Activated CD8-positive, alpha-beta memory T cell treated with anti-CD3 and anti-CD28 coated beads, Interleukin-2, amount 10 ng/mL, durations not matched to agents 7 days and 5 days (primary cell): ENCODE data around the gene TMEM229B. TPM values are rescaled to one million over a fixed set of nuclear protein-coding genes. Genes with fewer than 3 reads are reported as not detected.

Experiments
- ATAC-seq: fragments of 150-1000 bp; cut with Tn5 transposase; one replicate; pipeline ENCODE4 v1.10.0; 2021; ENCODE audit warnings: moderate library complexity
- CTCF ChIA-PET: fragments of 350-600 bp; sonication (Branson Sonifier 250); formaldehyde crosslinking; loops from one replicate; lab custom pipeline; 2021; ENCODE audit warnings: antibody characterized with exemption; lab: Charles Lee
- DNase-seq: peaks from one replicate; pipeline ENCODE4 v3.0.0-alpha.2; 2020
- H3K27ac Mint-ChIP-seq: one replicate; pipeline ENCODE4 v1.8.0; 2021; ENCODE audit warnings: mild to moderate bottlenecking, mixed read lengths
- H3K27me3 Mint-ChIP-seq: one replicate; pipeline ENCODE4 v1.8.0; 2021; ENCODE audit warnings: mixed read lengths
- H3K36me3 Mint-ChIP-seq: one replicate; pipeline ENCODE4 v1.8.0; 2021; ENCODE audit warnings: mild to moderate bottlenecking, mixed read lengths
- H3K4me1 Mint-ChIP-seq: one replicate; pipeline ENCODE4 v1.8.0; 2021; ENCODE audit warnings: mixed read lengths
- H3K4me3 Mint-ChIP-seq: one replicate; pipeline ENCODE4 v1.8.0; 2021; ENCODE audit warnings: mild to moderate bottlenecking, moderate library complexity, mixed read lengths
- H3K9me3 Mint-ChIP-seq: one replicate; pipeline ENCODE4 v1.8.0; 2022; ENCODE audit warnings: low read depth, mixed read lengths
- total RNA-seq, 2 experiments: library from RNA; stranded (reverse); gene quantifications; one replicate each; pipeline ENCODE4 v1.2.3, GENCODE V29; 2021

Gene TMEM229B
- total RNA-seq, 2 experiments from 2014 or later = 5.1 to 7.0 TPM

- CTCF ChIA-PET = no interaction called here
- DNase-seq (no peak), ATAC-seq (no peak)
- Mint-ChIP-seq H3K4me3 (no peak overlapping the region), H3K27ac (no peak overlapping the region), H3K36me3 (no peaks in the 10 kb centered on the region), H3K9me3 (no peaks in the 10 kb centered on the region), H3K4me1 (peaks cover 1% of the 10 kb centered on the region), H3K27me3 (no peaks in the 10 kb centered on the region)
Measured at GRCh38 chr14:67474366-67474765, 14.2 kb downstream of the TMEM229B start.

GRCh38 chr14:67473290-67474082 is 15.0 kb downstream of the TMEM229B start:
- Mint-ChIP-seq H3K4me1 (peaks cover 3% of the 10 kb centered on the region), H3K27ac (no peak overlapping the region), H3K4me3 (no peak overlapping the region), H3K27me3 (no peaks in the 10 kb centered on the region), H3K36me3 (no peaks in the 10 kb centered on the region), H3K9me3 (no peaks in the 10 kb centered on the region)
- DNase-seq (no peak), ATAC-seq (no peak)
- CTCF ChIA-PET = no interaction called here

DNA sequence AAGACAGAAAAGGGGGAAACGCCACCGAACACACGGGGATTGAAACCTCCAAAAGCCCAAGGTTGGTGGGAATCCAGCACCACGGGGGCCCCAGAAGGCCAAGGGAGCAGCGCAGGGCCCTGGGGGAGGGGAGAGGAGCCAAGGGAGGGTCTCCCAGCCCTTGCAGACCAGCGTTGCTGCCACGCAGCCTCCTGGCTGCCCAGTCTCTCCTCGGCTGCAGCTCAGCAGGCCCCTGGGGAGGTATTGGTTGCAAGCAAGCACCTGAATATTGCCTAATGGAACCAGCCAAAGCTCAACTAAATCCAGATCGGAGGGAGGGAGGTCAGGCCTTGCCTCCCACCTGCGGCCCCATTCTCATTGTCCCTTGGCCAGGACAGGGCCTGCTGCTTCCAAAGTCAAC is 15.8 kb downstream of the TMEM229B start:
- Mint-ChIP-seq H3K27me3 (no peaks in the 10 kb centered on the region), H3K36me3 (no peaks in the 10 kb centered on the region), H3K27ac (no peak overlapping the region), H3K9me3 (no peaks in the 10 kb centered on the region), H3K4me1 (peaks cover 7% of the 10 kb centered on the region), H3K4me3 (no peak overlapping the region)
- ATAC-seq = no peak
- DNase-seq = no peak
- CTCF ChIA-PET = no interaction called here

DNA sequence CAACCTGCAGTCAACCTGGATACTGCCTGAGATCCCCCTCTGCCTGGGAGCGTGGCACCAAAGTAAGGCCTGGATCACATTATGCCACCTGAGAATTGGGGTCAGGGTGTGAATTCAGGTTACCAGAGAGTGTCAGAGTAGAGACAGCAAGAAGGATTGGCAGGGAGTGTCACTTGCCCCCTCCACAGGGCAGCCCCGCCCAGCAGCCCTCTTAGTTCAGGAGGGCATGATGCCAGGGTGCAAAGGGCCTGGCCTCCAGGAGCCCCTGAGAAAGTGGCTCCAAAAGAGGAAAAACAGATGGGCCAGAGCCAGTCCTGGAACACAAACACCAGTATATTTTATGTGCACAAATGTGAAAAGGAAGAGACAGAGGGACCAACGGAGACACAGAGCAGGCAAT is 18.6 kb downstream of the TMEM229B start:
- Mint-ChIP-seq H3K27ac (no peak overlapping the region), H3K27me3 (peaks cover 3% of the 10 kb centered on the region), H3K36me3 (no peaks in the 10 kb centered on the region), H3K4me1 (peaks cover 11% of the 10 kb centered on the region), H3K9me3 (no peaks in the 10 kb centered on the region), H3K4me3 (no peak overlapping the region)
- CTCF ChIA-PET = no interaction called here
- ATAC-seq (no peak), DNase-seq (no peak)

DNA sequence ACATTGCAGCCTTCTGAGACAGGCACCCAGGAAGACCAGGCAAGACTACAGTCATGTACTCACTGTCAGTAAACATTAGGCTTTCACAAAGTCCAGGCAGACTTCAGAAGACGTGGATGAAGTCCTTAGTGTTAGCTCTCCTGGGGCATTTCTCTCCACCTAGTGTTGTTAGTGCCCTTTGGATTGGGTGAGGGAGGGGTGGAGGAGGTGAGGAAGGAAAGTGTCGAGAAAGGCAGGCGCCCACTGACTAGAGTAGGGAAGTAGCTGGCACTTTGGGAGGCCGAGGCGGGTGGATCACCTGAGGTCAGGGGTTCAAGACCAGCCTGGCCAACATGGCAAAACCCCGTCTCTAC is 20.2 kb downstream of the TMEM229B start:
- no peak for ATAC-seq
- CTCF ChIA-PET = interaction anchor here (1.0 to 1.3 kb wide), 2 partner anchors 48 to 103 kb away, joined by 3 to 4 read pairs; no protein-coding TSS in a partner anchor

DNA sequence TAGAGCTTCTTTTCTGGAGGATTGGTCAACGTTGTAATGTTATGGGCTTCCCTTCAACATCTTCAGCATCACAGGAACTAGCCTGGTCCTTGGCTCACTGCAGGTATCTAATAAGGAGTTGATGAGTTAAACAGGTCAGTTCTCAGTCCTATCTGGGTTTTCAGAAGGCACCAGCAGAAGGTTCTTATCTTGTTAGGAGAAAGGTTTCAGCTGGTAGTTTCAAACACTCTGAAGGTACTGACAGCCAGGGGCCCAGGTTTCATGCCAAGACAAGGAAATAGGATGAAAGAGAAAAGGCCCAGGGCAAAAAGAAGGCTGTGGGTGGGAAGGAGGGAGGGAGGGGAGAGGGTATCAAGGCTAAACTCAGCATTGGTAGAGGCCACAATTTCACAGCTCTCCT is 21.4 kb downstream of the TMEM229B start:
- Mint-ChIP-seq H3K4me1 (peaks cover 15% of the 10 kb centered on the region), H3K36me3 (no peaks in the 10 kb centered on the region), H3K9me3 (no peaks in the 10 kb centered on the region), H3K27ac (no peak overlapping the region), H3K27me3 (peaks cover 3% of the 10 kb centered on the region), H3K4me3 (no peak overlapping the region)
- DNase-seq (no peak), ATAC-seq (no peak)
- CTCF ChIA-PET = interaction anchor here (0.9 to 1.2 kb wide), 3 partner anchors 31 to 104 kb away, joined by 4 to 5 read pairs (median 4); no protein-coding TSS in a partner anchor

More for the DNA sequence above, 20.2 kb downstream of the TMEM229B start:
- H3K27me3 Mint-ChIP-seq = peaks cover 3% of the 10 kb centered on the region
- H3K4me3 Mint-ChIP-seq = no peak overlapping the region
- no peaks in the 10 kb centered on the region for H3K36me3 Mint-ChIP-seq
- H3K9me3 Mint-ChIP-seq = no peaks in the 10 kb centered on the region
- H3K4me1 Mint-ChIP-seq = peaks cover 15% of the 10 kb centered on the region
- DNase-seq = no peak
- no peak overlapping the region for H3K27ac Mint-ChIP-seq

- ATAC-seq (no peak), DNase-seq (no peak)
- no peak overlapping the region for H3K4me3 Mint-ChIP-seq
- no peak overlapping the region for H3K27ac Mint-ChIP-seq
- CTCF ChIA-PET = no interaction called here
- peaks cover 19% of the 10 kb centered on the region for H3K4me1 Mint-ChIP-seq
- H3K36me3 Mint-ChIP-seq = no peaks in the 10 kb centered on the region
- no peaks in the 10 kb centered on the region for H3K9me3 Mint-ChIP-seq
- H3K27me3 Mint-ChIP-seq = peaks cover 3% of the 10 kb centered on the region
Measured at GRCh38 chr14:67464879-67465278, 23.6 kb downstream of the TMEM229B start.

GRCh38 chr14:67464377-67464776 is 24.1 kb downstream of the TMEM229B start:
- peaks cover 18% of the 10 kb centered on the region for H3K4me1 Mint-ChIP-seq
- peaks cover 3% of the 10 kb centered on the region for H3K27me3 Mint-ChIP-seq
- DNase-seq (no peak), ATAC-seq (no peak)
- CTCF ChIA-PET = no interaction called here
- no peak overlapping the region for H3K27ac Mint-ChIP-seq
- no peak overlapping the region for H3K4me3 Mint-ChIP-seq
- H3K9me3 Mint-ChIP-seq = no peaks in the 10 kb centered on the region
- no peaks in the 10 kb centered on the region for H3K36me3 Mint-ChIP-seq

DNA sequence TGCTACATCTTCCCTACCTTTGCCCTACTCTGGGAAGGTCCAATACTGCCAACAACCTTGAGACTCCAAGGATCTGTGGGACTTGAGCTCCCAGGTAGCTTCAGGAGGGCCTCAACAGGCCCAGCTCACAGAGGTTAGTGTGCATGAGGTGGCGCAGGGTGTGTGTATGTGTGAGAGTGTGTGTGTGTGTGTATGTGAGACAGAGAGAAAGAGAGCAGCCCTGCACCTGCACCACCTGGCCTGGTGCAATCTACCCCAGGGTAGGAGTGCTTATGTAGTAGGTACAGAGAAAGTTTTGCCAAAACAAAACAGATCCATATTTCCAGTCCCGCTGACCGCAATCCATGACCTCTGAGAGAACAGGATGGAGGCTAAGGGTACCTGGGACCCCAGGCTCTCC is 24.6 kb downstream of the TMEM229B start:
- CTCF ChIA-PET = no interaction called here
- Mint-ChIP-seq H3K27me3 (peaks cover 3% of the 10 kb centered on the region), H3K36me3 (no peaks in the 10 kb centered on the region), H3K4me3 (no peak overlapping the region), H3K27ac (no peak overlapping the region), H3K4me1 (peaks cover 17% of the 10 kb centered on the region), H3K9me3 (no peaks in the 10 kb centered on the region)
- no peak for DNase-seq
- no peak for ATAC-seq

DNA sequence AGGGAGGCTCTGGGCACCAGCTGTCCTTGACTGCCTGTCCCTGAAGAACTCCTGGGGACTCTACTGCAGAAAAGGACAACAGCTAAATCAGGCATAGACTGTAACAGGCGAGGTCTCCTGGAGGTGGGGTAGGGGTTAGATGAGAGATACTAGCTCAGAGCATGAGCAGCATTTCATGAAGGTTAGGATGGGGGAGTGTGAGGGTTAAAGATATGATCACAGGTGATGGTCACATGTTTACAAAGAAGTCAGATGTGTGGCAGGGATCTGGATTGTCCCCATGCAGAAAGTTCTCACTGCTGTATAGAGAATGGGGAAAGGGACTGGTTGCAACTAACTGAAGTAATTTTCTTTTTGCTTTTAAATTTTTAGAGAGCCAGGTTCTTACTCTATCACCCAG is 26.5 kb downstream of the TMEM229B start:
- no peak for DNase-seq
- Mint-ChIP-seq H3K9me3 (no peaks in the 10 kb centered on the region), H3K4me3 (no peak overlapping the region)

GRCh38 chr14:67461341-67461985 is 27.1 kb downstream of the TMEM229B start:
- no peak for DNase-seq
- Mint-ChIP-seq H3K4me3 (no peak overlapping the region), H3K4me1 (peaks cover 9% of the 10 kb centered on the region), H3K9me3 (no peaks in the 10 kb centered on the region), H3K27ac (no peak overlapping the region), H3K27me3 (no peaks in the 10 kb centered on the region), H3K36me3 (no peaks in the 10 kb centered on the region)
- no peak for ATAC-seq
- CTCF ChIA-PET = no interaction called here

More for the DNA sequence above, 26.5 kb downstream of the TMEM229B start:
- Mint-ChIP-seq H3K36me3 (no peaks in the 10 kb centered on the region), H3K27me3 (peaks cover 2% of the 10 kb centered on the region), H3K27ac (no peak overlapping the region), H3K4me1 (peaks cover 9% of the 10 kb centered on the region)
- CTCF ChIA-PET = no interaction called here
- no peak for ATAC-seq

DNA sequence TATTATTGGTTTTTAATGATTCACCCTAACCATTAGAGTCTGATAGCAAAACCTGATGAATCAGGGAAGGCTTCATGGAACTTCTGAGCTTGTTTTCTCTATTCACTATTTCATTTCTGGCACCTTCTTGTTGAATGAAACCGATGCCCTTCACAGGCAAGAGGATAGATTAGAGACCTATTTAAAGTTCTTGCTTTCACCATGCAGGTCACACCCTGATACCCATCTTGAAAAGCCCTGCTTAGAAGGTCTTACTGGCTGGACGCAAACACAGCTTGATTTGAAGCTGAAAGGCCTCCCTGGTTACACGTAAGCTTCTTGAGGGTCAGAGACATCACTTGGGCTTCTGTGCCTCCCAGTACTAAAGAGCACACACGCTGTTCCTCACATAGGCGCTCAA is 29.2 kb downstream of the TMEM229B start:
- H3K27ac Mint-ChIP-seq = no peak overlapping the region
- peaks cover 4% of the 10 kb centered on the region for H3K4me1 Mint-ChIP-seq
- H3K36me3 Mint-ChIP-seq = no peaks in the 10 kb centered on the region
- DNase-seq = no peak
- no peaks in the 10 kb centered on the region for H3K9me3 Mint-ChIP-seq
- peaks cover 5% of the 10 kb centered on the region for H3K27me3 Mint-ChIP-seq
- no peak for ATAC-seq
- no peak overlapping the region for H3K4me3 Mint-ChIP-seq
- CTCF ChIA-PET = no interaction called here

GRCh38 chr14:67457782-67458181 is 30.7 kb downstream of the TMEM229B start:
- Mint-ChIP-seq H3K4me3 (no peak overlapping the region), H3K9me3 (no peaks in the 10 kb centered on the region), H3K27ac (no peak overlapping the region), H3K36me3 (no peaks in the 10 kb centered on the region), H3K27me3 (peaks cover 5% of the 10 kb centered on the region), H3K4me1 (peaks cover 4% of the 10 kb centered on the region)
- ATAC-seq (no peak), DNase-seq (no peak)
- CTCF ChIA-PET = interaction anchor here (0.6 kb wide), 1 partner anchor 242 kb away, joined by 3 read pairs; no protein-coding TSS in a partner anchor

- no peak overlapping the region for H3K4me3 Mint-ChIP-seq
- CTCF ChIA-PET = no interaction called here
- H3K9me3 Mint-ChIP-seq = no peaks in the 10 kb centered on the region
- no peak for ATAC-seq
- no peak for DNase-seq
- H3K27ac Mint-ChIP-seq = no peak overlapping the region
- no peaks in the 10 kb centered on the region for H3K36me3 Mint-ChIP-seq
- H3K4me1 Mint-ChIP-seq = peaks cover under 1% of the 10 kb centered on the region
- peaks cover 5% of the 10 kb centered on the region for H3K27me3 Mint-ChIP-seq
Measured at GRCh38 chr14:67456732-67457131, 31.8 kb downstream of the TMEM229B start.
